Lung (tissue), 12 donors: ENCODE data around the gene TTC7B. TPM values are rescaled to one million over a fixed set of nuclear protein-coding genes. Genes with fewer than 3 reads are reported as not detected.
A peak's percentile ranks its signal among the peaks of the same experiment; 100 is the strongest.

Experiments
- ATAC-seq: fragments of 200-7000 bp; cut with Tn5 transposase; one replicate; pipeline ENCODE4 v1.9.1; 2020; ENCODE audit warnings: moderate number of reproducible peaks; ENCODE audit not compliant: insufficient read depth, low FRiP score
- DNase-seq, 3 donors: peaks; one replicate each; pipeline ENCODE4 v3.0.0-alpha.2; 2013 to 2017
- H3K27ac ChIP-seq, 2 donors: one replicate each; pipeline ENCODE4 v1.5.1; 2013; ENCODE audit warnings: mild to moderate bottlenecking in 2 of 2, moderate library complexity in 2 of 2, control low read depth in 1 of 2, inconsistent platforms in 1 of 2, low read depth in 1 of 2, low read length in 1 of 2
- H3K27me3 ChIP-seq, 3 donors: one replicate each; pipeline ENCODE4 v1.5.1; 2013; ENCODE audit warnings: low read length in 2 of 3; ENCODE audit not compliant: control insufficient read depth in 3 of 3, insufficient read depth in 3 of 3
- H3K36me3 ChIP-seq, 4 donors: one replicate each; pipeline ENCODE4 v1.5.1; 2013; ENCODE audit warnings: low read length in 4 of 4, mild to moderate bottlenecking in 1 of 4, moderate library complexity in 1 of 4; ENCODE audit not compliant: control insufficient read depth in 4 of 4, insufficient read depth in 4 of 4
- H3K4me1 ChIP-seq, 5 donors: one replicate each; pipeline ENCODE4 v1.5.1; 2013; ENCODE audit warnings: low read length in 5 of 5, mild to moderate bottlenecking in 2 of 5, moderate library complexity in 1 of 5; ENCODE audit not compliant: control insufficient read depth in 5 of 5, insufficient read depth in 5 of 5
- H3K4me3 ChIP-seq: one replicate; pipeline ENCODE4 v1.5.1; 2013; ENCODE audit warnings: mild to moderate bottlenecking, control low read depth, moderate library complexity
- H3K9ac ChIP-seq, 2 donors: one replicate each; pipeline ENCODE4 v1.5.1; 2013; ENCODE audit warnings: low read length in 2 of 2, control low read depth in 1 of 2; ENCODE audit not compliant: insufficient read depth in 1 of 2
- H3K9me3 ChIP-seq, 4 donors: one replicate each; pipeline ENCODE4 v1.5.1; 2013; ENCODE audit warnings: low read length in 3 of 4, mild to moderate bottlenecking in 1 of 4, moderate library complexity in 1 of 4; ENCODE audit not compliant: control insufficient read depth in 4 of 4, insufficient read depth in 3 of 4
- CTCF ChIP-seq: IDR thresholded peaks from 2 replicates; pipeline ENCODE4 v1.5.1; 2012; ENCODE audit warnings: mild to moderate bottlenecking; ENCODE audit errors: control extremely low read depth, extremely low read depth
- WGBS, 2 donors: extraction: QIAGEN DNeasy Blood & Tissue Kit; methylation state at CpG; one replicate each; pipeline ENCODE4 v1.1.7; 2013; 5-methylcytosine and 5-hydroxymethylcytosine counted together
- polyA plus RNA-seq, 2 donors: library from polyadenylated mRNA; stranded (reverse); fragments of 200-250 nt; gene quantifications; one replicate each; pipeline ENCODE4 v1.2.1, GENCODE V29; 2013
- total RNA-seq, 2 donors: library from RNA; depleted of rRNA in 1 of 2; stranded (reverse); fragments of >200 nt in 1 of 2; gene quantifications; one replicate each; pipeline ENCODE4 v1.2.1, GENCODE V29; 2014 to 2021
- donor health status: control.
- donor health status: control.
- donor health status: Bipolar disorder and iron deficiency.
- donor health status: healthy.
- donor health status: DM: yes; HTN: yes; CAD: no.

TTC7B gene
- total and polyA plus RNA-seq, 4 donors = 11.0 to 39.6 (median 23.0) TPM

DNA sequence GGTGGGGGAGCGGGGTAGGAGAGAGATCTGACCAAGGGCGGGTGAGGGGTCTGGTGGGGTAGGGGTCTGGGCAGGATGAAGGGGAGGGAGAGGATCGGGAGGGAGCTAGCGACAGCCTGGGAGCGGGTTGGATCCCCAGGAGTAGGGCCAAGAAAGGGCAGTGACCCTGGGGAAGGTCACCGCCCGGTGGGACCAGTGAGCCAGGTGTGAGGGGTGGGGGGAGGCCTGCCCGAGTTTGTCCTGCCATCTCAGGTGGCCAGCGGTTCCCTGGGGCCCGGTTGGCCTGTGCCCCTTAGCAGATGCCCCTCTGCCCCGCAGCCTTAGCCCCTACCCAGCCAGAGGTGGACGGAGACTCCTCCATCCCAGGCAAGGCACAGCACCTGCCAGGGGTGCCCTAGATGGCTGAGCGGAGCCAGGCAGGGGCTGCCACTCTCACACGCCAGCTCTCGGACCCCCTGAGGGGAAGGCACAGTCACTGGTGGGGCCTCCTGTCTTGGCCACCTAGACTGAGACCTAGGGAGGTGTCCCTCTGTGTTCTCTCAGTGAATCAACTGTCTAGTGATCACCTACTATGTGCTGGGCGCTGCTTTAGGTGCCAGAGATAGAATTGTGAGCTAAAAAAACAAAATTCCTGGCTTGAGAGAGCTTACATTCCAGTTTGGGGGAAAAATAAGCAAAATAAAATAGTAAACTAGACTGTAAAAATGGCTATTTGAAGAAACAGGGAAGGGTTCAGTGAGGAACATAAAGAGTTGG, 629 bp upstream of the TTC7B start:
- Histone ChIP-seq H3K4me1 (peaks cover 0 to 13% (median 9%) of the 10 kb centered on the region in 5 donors), H3K36me3 (no peaks in the 10 kb centered on the region), H3K9me3 (no peaks in the 10 kb centered on the region), H3K9ac (no peak overlapping the region), H3K27ac (no peak overlapping the region), H3K4me3 (no peak overlapping the region), H3K27me3 (no peaks in the 10 kb centered on the region)
- 50 to 59% methylated on average over 14 to 16 of the region's 16 CpGs for WGBS, 2 donors
- TF ChIP-seq CTCF = no peak
- no peak for DNase-seq
- ATAC-seq = no peak

- Histone ChIP-seq H3K9me3 (no peaks in the 10 kb centered on the region), H3K27ac (no peak overlapping the region), H3K27me3 (no peaks in the 10 kb centered on the region), H3K36me3 (no peaks in the 10 kb centered on the region), H3K4me1 (peaks cover 0 to 13% (median 9%) of the 10 kb centered on the region in 5 donors), H3K9ac (peak overlapping the region; percentile 37 to 92), H3K4me3 (peak overlapping the region; percentile 75)
- 29 to 31% methylated on average over 5 of the region's 5 CpGs for WGBS, 2 donors
- no peak for TF ChIP-seq CTCF
- no peak for ATAC-seq
- peak in 2 of 3 donors; percentile 10 to 21 for DNase-seq
These were observed 733 bp downstream of the TTC7B start for GRCh38 chr14:90815572-90815821.

DNA sequence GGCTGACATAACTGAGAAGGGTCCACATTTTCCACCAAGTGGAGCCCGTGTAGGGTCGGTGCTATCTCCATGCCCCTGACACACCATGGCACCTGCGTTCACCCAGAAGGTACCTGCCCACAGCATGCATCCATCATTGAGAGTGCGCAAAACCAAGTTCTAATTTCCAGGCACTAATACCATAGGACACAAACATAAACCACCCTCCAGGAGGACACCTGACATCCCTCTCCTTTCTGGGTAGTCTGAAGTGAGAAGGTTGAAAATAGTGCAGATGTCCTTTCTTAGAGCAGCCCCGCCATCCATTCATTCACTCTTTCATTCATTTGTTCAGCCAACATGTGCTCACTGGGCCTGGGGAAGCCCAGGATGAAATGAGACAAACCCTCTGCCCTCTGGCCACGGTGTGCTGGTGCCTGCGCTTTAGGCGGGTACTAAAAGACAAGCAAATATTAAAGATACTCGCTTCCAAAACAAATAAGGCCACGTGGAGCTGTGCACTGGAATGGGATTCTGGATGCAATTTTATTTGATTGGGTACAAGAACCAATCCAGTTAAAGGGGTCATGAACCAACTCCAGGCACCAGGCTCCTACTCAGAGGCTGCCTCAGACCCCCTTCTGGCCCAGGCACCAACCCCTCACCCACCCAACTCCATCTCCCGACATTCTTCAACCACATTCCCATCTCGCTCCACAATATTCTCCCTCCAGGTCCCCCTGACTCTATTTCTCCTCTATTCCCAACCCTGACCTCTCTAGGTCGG, 1.2 kb downstream of the TTC7B start:
- no peaks in the 10 kb centered on the region for H3K27me3 ChIP-seq
- WGBS, 2 donors = 64 to 77% methylated on average over 13 of the region's 13 CpGs
- H3K36me3 ChIP-seq = no peaks in the 10 kb centered on the region
- TF ChIP-seq CTCF = no peak
- H3K9ac ChIP-seq = peak overlapping the region; percentile 37 to 92
- no peaks in the 10 kb centered on the region for H3K9me3 ChIP-seq
- H3K27ac ChIP-seq = no peak overlapping the region
- ATAC-seq = no peak
- no peak for DNase-seq
- H3K4me1 ChIP-seq = peaks cover 0 to 13% (median 9%) of the 10 kb centered on the region in 5 donors
- peak overlapping the region; percentile 75 for H3K4me3 ChIP-seq
